Measurements from ENCODE around the gene USP49. TPM values are rescaled to one million over a fixed set of nuclear protein-coding genes. Genes with fewer than 3 reads are reported as not detected.
"Not testable (repeated sequence)": the region's sequence is repeated elsewhere in the genome, so short reads cannot be mapped to it uniquely, and the experiment has no call there.

The USP49 gene
- total RNA-seq, 2 experiments from 2014 or later, result 5.8 to 6.0 TPM

DNA sequence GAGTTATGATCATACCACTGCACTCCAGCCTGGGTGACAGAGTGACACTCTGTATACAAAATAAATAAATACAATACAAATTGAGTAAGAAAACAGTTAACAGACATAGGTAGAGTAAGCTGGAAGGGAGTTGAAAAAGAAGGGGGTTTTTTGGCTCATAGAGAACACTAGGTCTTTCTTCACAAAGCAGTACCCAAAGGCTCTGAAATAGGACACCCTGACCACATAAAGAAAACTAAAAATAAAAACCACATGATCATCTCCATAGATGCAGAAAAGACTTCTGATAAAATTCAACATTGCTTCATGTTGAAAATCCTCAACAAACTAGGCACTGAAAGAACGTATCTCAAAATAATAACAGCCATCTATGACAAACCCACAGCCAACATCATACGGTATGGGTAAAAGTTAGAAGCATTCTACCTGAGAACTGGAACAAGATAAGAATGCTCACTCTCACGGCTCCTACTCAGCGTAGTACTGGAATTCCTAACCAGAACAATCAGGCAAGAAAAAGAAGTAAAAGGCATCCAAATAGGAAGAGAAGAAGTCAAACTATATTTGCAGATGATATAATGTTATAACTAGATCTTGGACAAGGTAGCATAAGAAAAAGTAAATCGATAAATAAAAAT, 59.0 kb downstream of the USP49 start:
- CTCF ChIA-PET, result no interaction called here
- POLR2A ChIA-PET, result no interaction called here

DNA sequence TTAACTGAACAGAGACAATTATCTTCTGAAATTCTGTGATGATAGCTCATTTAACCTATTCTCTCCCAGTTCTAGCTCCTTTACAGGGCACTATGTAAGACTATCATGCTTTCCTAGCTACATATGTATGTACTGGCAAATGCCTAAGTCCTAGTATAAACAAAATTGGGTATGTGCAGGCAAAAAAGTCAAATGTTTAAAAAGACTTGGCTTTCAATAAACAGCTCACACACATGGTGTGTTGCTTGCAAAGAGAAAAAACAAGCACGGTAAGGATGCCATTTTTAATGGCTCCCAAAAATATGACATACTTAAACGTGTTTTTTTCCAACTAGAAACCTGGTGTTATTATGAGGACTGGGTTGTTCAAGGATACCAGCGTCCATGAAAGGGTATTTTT, 62.9 kb downstream of the USP49 start:
- ChIA-PET CTCF (no interaction called here), POLR2A (no interaction called here)

DNA sequence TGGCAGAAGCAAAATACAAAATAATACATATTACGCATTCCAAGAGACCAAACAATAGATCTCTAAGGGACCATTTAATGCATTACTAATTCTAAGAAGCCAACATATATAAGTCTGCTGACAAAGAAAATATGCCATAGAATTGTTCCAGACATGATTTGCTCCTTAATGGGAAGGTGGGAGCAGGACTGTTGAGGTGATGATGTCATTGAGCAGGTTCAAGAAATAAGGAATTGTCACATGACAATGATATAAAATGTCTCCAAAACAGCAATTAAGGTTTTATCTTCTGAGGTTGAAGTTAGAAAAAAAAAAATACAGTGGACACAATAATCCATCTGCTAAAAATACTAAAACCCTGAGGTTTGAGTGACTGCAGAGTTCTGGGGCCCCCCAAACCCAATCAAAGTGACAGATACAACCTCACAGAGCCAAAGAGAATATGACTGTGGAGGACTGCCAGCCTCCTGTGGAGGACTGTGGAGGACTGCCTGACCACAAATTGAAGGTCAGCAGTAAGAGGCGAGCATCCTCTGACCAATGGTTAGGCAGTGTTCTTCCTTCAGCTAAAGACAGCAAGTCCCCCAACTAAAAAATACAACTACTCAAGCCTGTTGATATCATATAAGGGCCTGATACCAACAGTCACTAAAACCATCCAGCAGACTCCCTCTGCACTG, 68.7 kb downstream of the USP49 start:
- CTCF ChIA-PET, result no interaction called here

DNA sequence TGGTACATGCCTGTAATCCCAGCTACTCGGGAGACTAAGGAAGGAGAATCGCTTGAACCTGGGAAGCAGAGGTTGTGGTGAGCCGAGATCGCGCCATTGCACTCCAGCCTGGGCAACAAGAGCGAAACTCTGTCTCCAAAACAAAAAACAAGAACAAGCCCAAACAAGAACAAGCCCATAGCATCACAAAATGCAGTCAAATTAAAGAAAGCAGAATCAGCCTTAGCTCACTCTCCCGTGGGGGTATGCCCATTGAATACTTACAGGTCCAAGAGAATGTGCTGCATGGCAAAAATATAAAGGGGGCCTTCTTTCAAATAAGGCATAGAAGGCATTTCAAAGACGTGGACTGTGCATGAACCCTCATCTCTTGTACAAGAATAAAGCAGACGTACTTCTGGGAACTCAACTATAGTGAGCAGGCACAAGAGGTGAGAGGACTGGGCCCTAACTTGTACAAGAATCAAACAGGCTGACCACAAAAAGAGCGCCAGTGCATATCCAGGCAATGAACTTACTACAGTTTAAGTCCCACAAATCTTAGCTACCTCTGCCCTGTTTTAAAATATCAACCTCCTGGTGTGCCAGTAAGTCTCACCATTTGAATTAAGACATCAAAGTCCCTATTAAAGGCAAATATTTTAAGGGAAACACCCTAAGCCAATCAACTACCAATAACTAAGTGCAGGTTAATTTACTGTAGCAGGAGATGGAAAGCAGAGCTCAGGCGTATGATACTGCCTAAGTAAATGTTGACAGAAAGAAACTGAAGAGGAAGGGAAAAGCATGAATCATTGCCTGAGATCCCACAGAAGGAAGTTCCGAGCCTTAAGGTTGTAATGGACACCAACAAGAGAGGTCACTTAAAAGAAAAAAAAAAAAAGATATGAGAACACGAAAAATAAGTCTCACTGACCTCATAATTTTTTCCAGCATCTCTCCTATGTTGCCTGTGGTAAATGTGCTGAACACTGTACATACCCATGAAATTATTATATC, 70.3 kb downstream of the USP49 start:
- CTCF ChIA-PET, result no interaction called here
- POLR2A ChIA-PET, result no interaction called here

More for the DNA sequence above, 68.7 kb downstream of the USP49 start:
- POLR2A ChIA-PET, result no interaction called here

DNA sequence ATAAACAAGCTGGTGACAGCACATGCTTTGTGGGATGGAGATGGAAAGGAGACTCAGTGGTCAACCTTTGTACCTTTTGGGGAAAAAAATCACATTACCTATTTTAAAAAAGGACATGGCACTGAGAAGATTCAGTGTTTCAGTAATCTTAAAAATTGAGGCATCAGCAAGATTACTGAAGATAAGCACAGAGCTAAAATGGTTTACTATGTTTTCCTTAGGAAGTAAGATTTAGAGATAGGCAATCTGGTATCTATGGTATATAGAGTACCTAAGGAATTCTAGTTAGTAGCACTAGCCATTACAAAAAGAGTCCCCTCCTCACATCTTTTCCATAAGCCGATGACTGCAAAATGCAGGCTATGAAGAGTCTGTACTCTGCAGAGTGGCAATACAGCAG, 72.0 kb downstream of the USP49 start:
- POLR2A ChIA-PET, result interaction anchor here (0.6 kb wide), 1 partner anchor 81 kb away, joined by 6 read pairs; no protein-coding TSS in a partner anchor

DNA sequence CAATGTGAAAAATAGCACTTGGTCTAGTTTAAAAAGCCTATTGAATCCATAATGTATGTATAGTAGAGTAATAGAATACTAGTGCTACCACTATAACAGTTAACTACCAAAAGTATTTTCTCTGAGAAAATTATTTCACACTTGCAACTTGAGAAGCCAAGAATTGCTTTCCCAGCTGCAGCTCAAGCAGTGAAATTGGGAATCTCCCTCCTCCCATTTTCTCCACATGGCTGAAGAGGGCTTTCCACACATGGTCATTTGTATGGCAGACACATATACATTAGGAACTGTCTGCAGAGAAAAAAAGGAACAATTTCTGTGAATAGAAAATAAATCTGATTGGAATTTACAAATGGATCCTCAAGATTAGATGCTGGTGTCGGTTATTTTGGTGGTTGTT, 73.2 kb downstream of the USP49 start:
- ChIA-PET CTCF (no interaction called here), POLR2A (no interaction called here)

More for the DNA sequence above, 72.0 kb downstream of the USP49 start:
- CTCF ChIA-PET, result no interaction called here

DNA sequence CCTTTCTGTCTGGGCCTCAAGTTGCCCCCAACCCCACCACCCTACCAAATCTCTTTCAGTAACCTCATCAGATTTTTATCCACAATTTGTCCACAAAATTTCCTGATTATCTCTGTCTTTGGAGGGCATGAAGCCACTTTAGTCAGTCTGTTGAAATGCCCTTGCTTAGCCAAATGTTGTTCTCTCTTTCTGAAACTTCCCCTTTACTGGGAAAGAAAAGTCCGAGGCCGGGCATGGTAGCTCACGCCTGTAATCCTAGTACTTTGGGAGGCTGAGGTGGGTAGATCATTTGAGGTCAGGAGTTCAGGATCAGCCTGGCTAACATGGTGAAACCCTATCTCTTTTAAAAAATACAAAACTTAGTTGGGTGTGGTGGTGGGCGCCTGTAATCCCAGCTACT, 73.9 kb downstream of the USP49 start:
- POLR2A ChIA-PET, result no interaction called here
- CTCF ChIA-PET, result no interaction called here

DNA sequence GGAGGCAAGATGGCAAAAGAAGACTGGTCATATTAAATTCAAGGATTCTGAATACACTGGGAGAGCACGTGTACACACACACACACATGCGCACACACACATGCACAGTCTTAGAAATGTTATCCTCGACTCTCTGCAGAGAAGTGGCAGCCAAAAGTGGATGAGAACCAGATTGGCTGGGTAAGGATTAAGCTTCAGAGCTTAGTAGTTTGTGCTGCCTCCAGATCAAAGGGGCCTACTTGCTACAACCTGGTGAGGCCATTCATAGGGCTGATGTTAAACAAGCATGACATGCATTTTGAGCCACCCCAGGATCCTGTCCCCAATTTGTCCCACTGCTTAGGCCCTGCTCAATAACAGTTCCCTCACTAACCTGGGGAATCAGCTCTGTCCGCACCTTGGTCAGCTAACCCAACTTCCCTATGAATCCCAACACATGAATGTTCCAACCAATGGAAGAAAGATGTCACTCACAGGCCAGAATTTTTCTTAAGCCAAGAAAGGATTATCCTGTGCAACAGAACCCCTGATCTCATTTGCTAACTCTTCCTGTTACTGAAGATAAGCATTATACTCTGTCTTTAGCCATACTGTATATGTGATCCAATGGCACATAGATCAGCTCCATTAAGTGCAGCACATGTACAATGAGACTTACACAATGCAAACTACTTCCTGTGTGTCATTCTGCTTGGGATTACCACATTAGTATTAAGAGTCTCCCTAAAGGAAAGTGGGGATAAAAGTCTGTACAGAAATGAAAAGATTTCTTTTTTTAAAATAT, 76.7 kb downstream of the USP49 start:
- POLR2A ChIA-PET, result no interaction called here
- CTCF ChIA-PET, result interaction anchor here (0.6 to 1.3 kb wide), 2 partner anchors 59 to 228 kb away, joined by 3 read pairs; no protein-coding TSS in a partner anchor

DNA sequence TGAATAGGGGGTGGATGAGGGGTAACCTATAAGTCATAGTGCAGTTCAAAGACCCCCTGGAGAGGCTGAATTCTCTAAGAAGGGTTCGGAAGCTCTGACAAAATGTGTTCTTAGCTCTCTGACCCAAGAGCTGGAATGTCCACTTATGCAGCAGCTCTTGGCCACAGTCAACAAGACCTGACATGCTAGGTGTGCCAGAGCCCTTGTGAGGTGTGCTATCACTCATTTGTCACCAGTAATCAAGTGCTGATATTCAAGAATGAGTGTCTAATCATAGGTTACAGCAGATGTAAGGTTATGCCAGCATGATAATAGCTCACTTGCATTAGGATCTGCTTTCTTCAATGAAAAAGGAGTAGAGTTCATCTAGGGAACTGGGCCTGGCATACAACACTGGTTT, 79.6 kb downstream of the USP49 start:
- ChIA-PET POLR2A (no interaction called here), CTCF (no interaction called here)

DNA sequence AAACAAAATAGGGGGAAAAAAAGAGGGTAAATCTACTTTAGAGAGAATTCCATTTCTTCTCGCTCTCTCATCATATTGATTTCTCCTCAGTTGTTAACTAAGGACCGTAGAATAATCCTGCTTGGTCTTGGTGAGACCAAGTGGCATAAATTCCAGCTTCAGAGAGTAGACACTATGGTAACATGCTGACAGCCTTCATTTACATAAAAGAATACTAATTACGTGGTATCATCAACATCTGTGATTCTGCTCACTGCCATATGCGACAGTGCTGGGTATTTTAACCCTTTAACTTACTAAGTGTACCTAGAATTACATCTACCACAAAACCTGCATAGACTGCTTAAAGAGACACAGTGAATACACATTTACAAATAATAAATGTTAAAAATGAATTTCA, 80.5 kb downstream of the USP49 start:
- ChIA-PET POLR2A (no interaction called here), CTCF (interaction anchor here (0.6 kb wide), 1 partner anchor 90 kb away, joined by 4 read pairs; no protein-coding TSS in a partner anchor)

DNA sequence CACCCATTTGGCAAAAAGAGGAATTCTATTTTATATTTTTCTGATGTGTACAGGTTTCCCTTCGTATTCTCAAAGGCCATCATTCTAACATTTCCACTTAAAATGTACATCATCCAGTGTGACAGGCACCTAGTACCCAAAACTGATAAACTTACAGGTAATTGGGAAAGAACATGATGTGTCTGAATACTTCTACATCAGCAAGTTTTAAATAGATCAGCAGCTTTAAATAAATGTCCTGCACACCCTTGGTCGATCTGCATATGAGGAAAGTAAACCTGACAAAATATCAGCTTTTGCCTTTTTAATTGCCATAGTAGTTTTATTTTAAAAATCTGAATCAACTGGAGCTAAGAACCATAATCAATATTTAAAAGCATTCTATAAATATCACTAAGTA, 81.2 kb downstream of the USP49 start:
- ChIA-PET POLR2A (no interaction called here), CTCF (no interaction called here)

DNA sequence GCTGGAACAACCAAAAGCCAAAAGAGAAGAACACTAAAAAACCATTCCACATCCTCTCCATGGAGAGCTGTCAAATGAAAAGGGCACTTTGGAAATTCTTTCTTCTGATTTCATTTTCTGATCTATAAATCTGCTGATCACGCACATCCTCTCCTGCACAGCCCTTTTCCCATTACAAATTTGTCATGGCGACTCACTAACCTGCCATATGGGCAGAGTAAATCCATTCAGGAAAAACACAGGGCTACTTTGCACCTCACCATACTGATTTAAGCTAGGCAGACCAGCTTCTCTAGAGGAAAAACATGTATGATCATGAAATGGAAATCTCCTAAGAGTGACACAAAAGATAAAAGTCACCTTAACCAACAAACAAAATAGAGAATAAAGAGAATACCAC, 81.7 kb downstream of the USP49 start:
- POLR2A ChIA-PET, result no interaction called here
- CTCF ChIA-PET, result no interaction called here

DNA sequence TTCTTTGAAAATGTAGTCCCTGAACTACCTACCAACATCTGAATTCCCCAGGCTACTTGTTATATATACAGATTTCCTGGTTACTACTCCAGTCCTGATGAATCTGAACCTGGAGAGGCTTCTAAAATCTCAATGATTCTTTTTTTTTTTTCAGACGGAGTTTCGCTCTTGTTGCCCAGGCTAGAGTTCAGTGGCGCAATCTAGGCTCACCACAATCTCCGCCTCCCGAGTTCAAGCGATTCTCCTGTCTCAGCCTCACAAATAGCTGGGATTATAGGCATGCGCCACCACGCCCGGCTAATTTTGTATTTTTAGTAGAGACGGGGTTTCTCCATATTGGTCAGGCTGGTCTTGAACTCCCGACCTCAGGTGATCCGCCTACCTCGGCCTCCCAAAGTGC, 83.2 kb downstream of the USP49 start:
- CTCF ChIA-PET, POLR2A ChIA-PET: not testable (repeated sequence)

DNA sequence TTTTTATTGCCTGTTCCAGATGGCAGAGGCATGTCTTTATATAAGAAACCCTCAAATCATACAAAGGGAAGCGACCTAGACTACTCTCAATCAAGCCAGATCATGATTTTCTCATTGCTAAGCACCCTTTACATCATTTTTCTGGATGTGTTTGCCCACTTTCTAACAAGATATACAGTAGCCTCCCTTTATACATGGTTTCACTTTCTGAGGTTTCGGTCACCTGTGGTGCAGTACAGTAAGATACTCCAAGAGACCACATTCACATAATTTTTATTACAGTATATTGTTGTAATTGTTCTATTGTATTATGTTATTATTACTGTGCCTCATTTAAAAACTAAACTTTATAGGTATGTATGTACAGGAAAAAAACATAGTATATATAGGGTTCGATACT, 84.1 kb downstream of the USP49 start:
- ChIA-PET POLR2A (no interaction called here), CTCF (no interaction called here)

DNA sequence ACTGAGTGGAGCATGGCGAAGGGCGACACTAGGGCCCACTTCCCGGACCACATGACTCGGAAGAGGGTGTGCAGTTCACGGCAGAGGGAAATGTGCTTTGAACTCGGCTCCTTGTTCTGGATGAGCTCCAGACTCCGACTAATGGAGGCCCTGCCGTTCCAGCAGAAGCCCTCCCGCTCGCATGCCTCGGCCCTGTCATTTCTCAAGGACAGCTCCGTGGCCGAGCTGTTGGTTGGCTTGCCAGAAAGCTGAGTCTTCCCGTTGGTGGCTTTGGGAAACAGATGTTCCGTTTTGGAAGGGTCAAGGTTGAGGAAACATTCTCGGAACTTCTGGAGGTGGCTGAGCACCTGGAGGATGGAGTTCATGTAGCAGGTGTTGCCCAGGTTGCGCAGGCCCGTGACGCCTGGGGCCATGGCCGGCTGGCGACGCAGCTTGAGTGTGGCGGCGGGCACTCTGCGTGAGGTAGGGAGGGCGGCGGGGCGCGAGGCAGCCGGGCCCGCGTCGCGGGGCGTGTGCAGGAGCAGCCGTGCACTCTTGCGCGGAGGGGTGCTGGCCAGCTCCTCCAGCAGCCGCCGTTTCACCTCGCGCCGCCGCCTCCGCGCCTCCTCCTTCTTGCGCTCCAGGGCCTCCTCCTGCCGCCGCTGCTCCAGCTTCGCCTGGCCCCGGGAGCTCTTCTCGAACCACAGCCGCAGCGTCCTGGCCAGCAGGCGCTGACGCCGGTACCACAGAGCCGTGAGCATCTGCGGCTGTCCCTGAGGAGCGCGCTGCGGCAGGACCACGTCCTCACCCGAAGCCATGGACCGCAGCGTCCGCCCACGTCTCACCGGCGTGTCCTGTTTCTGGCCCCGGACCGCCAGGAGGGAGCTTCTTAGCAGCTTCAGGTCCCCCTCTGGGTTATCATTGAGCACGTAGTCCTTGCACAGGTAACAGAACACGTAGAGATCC, 89.1 kb downstream of the USP49 start:
- CTCF ChIA-PET, result no interaction called here
- POLR2A ChIA-PET, result no interaction called here

DNA sequence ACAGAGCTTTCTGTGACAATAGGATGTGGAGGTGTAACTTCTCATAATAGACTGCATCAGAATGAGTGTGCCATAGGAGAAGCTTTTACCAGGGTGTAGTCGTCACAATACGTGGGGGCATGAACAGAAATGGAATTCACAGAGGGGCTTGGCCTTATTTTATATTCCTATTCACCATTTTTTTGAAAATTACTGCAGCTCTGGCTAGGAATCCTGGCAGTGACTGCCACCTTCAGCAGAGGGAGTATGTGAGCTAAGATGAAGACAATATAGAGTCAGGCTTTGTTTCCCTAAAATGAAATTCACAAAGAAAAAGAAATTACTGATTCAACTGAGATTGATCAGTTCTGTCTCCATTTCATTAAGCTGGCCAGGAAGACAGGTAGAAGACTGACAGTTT, 93.8 kb downstream of the USP49 start:
- POLR2A ChIA-PET, result no interaction called here

DNA sequence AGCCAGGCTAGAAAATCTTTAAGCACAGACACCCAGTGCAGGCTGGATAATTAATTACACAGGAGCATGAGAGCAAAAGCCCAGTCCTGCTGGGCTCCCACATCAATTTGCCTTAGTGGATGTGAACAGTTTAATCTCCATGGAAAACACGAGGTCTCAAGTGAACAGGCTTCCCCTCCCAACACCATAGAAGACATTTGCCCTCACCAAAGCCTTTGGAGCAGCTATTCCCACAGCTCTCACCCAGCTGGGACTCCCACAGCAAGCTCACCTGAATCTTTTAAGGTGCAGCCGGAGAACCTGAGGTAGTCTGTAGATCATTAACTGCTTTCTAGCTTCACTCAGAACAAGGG, 95.6 kb downstream of the USP49 start:
- ChIA-PET CTCF (interaction anchor here (2.0 kb wide), 1 partner anchor 12 kb away, joined by 5 read pairs; the partner anchor contains the start of gene TOMM6), POLR2A (no interaction called here)

More for the DNA sequence above, 93.8 kb downstream of the USP49 start:
- CTCF ChIA-PET, result no interaction called here

DNA sequence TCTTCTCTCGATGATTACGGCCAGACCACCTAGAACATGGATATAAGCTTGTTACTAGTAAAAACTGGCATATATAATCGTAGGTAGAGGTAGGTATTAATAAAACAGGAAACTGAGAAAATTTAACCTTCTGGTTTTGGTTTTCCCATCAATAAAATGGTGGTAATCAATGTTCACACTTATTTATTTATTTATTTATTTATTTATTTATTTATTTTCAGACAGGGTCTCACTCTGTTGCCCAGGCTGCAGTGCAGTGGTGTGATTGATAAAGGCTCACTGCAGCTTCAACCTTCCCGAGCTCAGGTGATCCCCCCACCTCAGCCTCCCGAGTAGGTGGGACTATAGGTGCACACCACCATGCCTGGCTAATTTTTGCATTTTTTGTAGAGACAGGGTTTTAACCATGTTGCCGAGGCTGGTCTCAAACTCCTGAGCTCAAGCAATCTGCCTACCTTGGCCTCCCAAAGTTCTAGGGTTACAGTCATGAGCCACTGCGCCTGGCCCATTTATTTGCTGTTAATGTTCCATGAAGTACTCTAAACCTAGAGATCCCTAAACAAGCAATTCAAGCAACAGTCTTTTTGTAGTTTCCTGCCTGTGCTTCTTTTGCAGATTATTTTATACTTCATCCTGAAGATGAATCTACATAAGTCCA, 96.1 kb downstream of the USP49 start:
- CTCF ChIA-PET, result interaction anchor here (1.0 to 2.0 kb wide), 2 partner anchors 11 to 13 kb away, joined by 3 to 5 read pairs; partner anchors contain the start of gene TOMM6
- POLR2A ChIA-PET, result no interaction called here
